ENCODE data around the gene MARS1. TPM values are rescaled to one million over a fixed set of nuclear protein-coding genes. Genes with fewer than 3 reads are reported as not detected.

Gene MARS1
- polyA plus RNA-seq, 1 donor: 81.9 TPM

DNA sequence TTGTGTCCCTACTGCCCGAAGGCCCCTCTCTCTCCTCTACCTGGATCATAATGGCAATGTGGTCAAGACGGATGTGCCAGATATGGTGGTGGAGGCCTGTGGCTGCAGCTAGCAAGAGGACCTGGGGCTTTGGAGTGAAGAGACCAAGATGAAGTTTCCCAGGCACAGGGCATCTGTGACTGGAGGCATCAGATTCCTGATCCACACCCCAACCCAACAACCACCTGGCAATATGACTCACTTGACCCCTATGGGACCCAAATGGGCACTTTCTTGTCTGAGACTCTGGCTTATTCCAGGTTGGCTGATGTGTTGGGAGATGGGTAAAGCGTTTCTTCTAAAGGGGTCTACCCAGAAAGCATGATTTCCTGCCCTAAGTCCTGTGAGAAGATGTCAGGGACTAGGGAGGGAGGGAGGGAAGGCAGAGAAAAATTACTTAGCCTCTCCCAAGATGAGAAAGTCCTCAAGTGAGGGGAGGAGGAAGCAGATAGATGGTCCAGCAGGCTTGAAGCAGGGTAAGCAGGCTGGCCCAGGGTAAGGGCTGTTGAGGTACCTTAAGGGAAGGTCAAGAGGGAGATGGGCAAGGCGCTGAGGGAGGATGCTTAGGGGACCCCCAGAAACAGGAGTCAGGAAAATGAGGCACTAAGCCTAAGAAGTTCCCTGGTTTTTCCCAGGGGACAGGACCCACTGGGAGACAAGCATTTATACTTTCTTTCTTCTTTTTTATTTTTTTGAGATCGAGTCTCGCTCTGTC lies 31.0 kb upstream of the MARS1 start:
- H3K27me3 ChIP-seq (ENCODE audit: control insufficient read depth, insufficient read depth, low read length): peaks cover 13% of the 10 kb centered on the region
- no peaks in the 10 kb centered on the region for H3K9me3 ChIP-seq (ENCODE audit: control insufficient read depth, low read depth, low read length)
- H3K36me3 ChIP-seq (ENCODE audit: control insufficient read depth, insufficient read depth, low read length): no peaks in the 10 kb centered on the region
- no peak overlapping the region for H3K27ac ChIP-seq (ENCODE audit: low read length)
- peaks cover 51% of the 10 kb centered on the region for H3K4me1 ChIP-seq (ENCODE audit: control insufficient read depth, insufficient read depth, low read length)
- H3K4me3 ChIP-seq (ENCODE audit: low read length): no peak overlapping the region
- DNase-seq: no peak
- 100% methylated on average over 2 of the region's 6 CpGs for WGBS (ENCODE audit: insufficient coverage, low lambda C conversion rate)

DNA sequence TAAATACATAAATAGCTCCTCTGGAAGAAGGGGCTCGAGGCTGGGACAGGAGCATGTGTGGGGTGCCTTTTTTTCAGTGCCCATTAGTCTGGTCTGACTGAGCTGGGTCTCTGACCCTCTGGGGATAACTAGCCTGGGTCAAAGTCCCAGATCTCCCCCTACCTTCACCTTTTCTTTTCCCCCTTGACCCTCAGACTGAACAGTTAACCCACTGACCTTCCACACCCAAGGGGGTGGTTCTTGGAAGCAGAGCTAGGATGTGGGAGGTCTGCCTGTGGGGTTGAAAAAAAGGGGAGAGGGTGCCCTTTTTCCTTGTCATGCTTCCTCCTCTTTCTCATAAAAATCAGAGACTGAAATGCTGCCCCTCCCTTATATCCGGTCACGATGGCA lies 29.2 kb upstream of the MARS1 start:
- Histone ChIP-seq H3K4me3 (ENCODE audit: low read length) (peak overlapping the region; percentile 55), H3K36me3 (ENCODE audit: control insufficient read depth, insufficient read depth, low read length) (no peaks in the 10 kb centered on the region)
- WGBS (ENCODE audit: insufficient coverage, low lambda C conversion rate): no CpG with 5 or more reads among the region's 3 CpGs

DNA sequence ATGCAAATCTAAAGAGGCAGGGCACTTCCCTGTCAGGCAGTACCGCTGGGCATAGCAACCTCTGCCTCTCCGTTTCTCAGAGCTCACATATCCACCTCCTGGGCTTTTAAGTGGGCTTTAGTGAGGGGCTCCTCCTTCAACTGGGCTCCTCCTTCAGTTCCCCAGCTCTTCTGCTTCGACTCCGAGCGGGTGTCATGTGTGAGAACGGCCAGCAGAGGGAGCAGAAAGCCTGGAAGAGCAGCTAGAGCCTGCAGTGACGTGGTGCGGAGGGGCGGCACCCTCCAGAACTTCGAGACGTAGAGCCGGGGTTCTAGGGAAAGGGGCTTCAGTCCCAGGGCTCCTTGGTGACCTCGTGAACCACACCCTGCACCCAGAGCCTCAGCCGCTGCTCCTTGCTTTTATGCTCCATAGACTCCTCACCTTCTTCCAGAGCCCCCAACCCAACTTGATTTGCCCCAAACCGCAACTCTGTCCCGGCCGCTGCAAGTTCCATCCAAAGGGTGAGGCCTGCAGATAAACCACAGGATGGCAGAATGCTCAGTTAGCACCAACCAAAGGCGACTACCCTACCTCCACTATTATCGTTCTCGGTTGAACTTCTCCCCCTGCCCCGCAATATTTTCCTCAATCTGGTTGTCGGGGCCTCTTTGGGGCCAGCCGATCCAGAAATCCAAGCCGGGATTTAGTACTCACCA lies 28.7 kb upstream of the MARS1 start:
- Histone ChIP-seq H3K27me3 (ENCODE audit: control insufficient read depth, insufficient read depth, low read length) (peaks cover 13% of the 10 kb centered on the region), H3K9me3 (ENCODE audit: control insufficient read depth, low read depth, low read length) (no peaks in the 10 kb centered on the region), H3K4me3 (ENCODE audit: low read length) (peak overlapping the region; percentile 55), H3K36me3 (ENCODE audit: control insufficient read depth, insufficient read depth, low read length) (no peaks in the 10 kb centered on the region), H3K27ac (ENCODE audit: low read length) (peak overlapping the region; percentile 40), H3K4me1 (ENCODE audit: control insufficient read depth, insufficient read depth, low read length) (peaks cover 47% of the 10 kb centered on the region)
- no CpG with 5 or more reads among the region's 24 CpGs for WGBS (ENCODE audit: insufficient coverage, low lambda C conversion rate)
- DNase-seq: peak; percentile 95 to 96

More for the DNA sequence above, 29.2 kb upstream of the MARS1 start:
- Histone ChIP-seq H3K9me3 (ENCODE audit: control insufficient read depth, low read depth, low read length) (no peaks in the 10 kb centered on the region), H3K27ac (ENCODE audit: low read length) (peak overlapping the region; percentile 40), H3K4me1 (ENCODE audit: control insufficient read depth, insufficient read depth, low read length) (peaks cover 51% of the 10 kb centered on the region), H3K27me3 (ENCODE audit: control insufficient read depth, insufficient read depth, low read length) (peaks cover 13% of the 10 kb centered on the region)
- no peak for DNase-seq

DNA sequence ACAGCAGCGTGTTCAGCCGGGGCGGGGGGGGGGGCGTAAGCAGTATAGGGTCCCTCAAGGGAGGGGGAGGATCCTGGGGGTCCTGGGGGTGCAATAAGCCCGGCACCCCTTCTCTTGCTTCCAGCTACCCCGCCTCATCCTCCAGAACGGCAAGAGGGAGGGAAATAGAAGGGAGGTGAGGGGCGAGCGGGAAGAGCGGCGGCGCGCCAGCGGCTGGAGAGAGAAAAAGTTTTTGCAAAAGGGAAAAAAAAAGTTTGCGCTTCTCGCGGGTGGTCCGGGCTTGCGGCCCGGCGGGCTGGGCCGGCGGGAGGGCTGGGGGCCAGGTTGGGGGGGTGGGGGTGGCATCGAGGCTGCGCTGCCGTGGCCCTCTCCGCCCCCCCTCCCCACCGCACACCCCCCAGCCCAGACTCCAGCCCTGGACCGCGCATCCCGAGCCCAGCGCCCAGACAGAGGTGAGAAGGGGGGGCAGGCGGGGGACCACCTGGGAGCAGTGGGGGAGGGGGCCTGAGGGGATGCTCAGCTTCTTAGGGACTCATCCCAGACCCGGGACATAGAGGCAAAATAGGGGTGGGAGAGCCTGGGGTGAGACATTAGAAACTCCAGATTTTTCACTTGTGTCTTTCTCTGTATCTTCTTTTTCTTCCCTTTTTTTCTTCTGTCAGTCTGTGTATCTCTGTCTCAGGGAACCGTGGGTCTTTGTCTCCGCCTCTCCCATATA lies 28.0 kb upstream of the MARS1 start, which contains the start of gene GLI1:
Gene GLI1, plus strand, starts transcription at position 36 of the 718 bp plus-strand sequence. CDS start 3,907 bp downstream, outside the sequence.
- peaks cover 41% of the 10 kb centered on the region for H3K4me1 ChIP-seq (ENCODE audit: control insufficient read depth, insufficient read depth, low read length)
- H3K9me3 ChIP-seq (ENCODE audit: control insufficient read depth, low read depth, low read length): no peaks in the 10 kb centered on the region
- H3K36me3 ChIP-seq (ENCODE audit: control insufficient read depth, insufficient read depth, low read length): no peaks in the 10 kb centered on the region
- 0% methylated on average over 1 of the region's 36 CpGs for WGBS (ENCODE audit: insufficient coverage, low lambda C conversion rate)
- H3K4me3 ChIP-seq (ENCODE audit: low read length): peak within 1 kb of the TSS; percentile 55
- H3K27ac ChIP-seq (ENCODE audit: low read length): peak within 1 kb of the TSS; percentile 45
- peaks cover 13% of the 10 kb centered on the region for H3K27me3 ChIP-seq (ENCODE audit: control insufficient read depth, insufficient read depth, low read length)
- no peak for DNase-seq

DNA sequence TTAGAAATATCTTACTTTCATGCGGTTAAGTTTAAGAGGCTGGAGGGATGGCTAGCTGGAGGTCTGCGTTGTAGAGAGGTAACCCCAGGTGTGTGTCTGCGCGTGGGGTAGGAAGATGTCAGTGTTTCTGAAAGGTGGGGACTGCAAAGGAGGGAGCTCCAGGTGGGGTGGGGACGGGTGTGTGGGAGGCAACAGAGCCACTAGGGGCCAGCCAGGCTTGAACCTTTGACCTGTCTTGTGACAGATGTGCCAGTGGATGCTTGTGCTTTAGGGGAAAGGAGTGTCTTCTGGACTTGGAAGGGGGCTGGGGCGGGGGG lies 27.4 kb upstream of the MARS1 start:
- peak overlapping the region; percentile 55 for H3K4me3 ChIP-seq (ENCODE audit: low read length)
- no peaks in the 10 kb centered on the region for H3K36me3 ChIP-seq (ENCODE audit: control insufficient read depth, insufficient read depth, low read length)
- peaks cover 36% of the 10 kb centered on the region for H3K4me1 ChIP-seq (ENCODE audit: control insufficient read depth, insufficient read depth, low read length)
- H3K27ac ChIP-seq (ENCODE audit: low read length): peak overlapping the region; percentile 45
- peaks cover 13% of the 10 kb centered on the region for H3K27me3 ChIP-seq (ENCODE audit: control insufficient read depth, insufficient read depth, low read length)
- DNase-seq: peak in 1 of 2 donors; percentile 52
- no CpG with 5 or more reads among the region's 6 CpGs for WGBS (ENCODE audit: insufficient coverage, low lambda C conversion rate)
- no peaks in the 10 kb centered on the region for H3K9me3 ChIP-seq (ENCODE audit: control insufficient read depth, low read depth, low read length)

DNA sequence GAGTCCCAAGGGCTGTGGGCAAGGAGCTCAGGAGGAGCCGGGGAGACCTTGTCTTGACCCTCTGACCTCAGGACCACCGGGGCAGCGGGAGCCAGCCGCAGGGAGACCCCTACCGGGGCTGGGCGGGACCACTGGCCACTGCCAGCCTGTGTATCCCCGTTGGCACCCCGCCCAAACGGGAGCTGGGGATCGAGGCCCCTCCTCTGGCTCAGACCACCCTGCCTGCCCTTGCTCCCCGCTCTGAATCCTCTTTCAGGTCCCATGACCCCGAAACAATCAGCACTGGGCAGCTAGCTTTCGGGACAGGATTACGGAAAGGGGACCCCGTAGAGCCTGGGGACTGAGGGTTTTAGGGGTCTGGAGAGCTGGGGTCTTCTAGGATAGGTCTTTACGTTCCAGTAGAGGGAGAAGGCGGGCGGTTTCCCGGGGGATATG lies 27.0 kb upstream of the MARS1 start:
- Histone ChIP-seq H3K9me3 (ENCODE audit: control insufficient read depth, low read depth, low read length) (no peaks in the 10 kb centered on the region), H3K27me3 (ENCODE audit: control insufficient read depth, insufficient read depth, low read length) (peaks cover 13% of the 10 kb centered on the region), H3K4me3 (ENCODE audit: low read length) (peak overlapping the region; percentile 55), H3K27ac (ENCODE audit: low read length) (peak overlapping the region; percentile 35), H3K36me3 (ENCODE audit: control insufficient read depth, insufficient read depth, low read length) (no peaks in the 10 kb centered on the region), H3K4me1 (ENCODE audit: control insufficient read depth, insufficient read depth, low read length) (peaks cover 31% of the 10 kb centered on the region)
- WGBS (ENCODE audit: insufficient coverage, low lambda C conversion rate): no CpG with 5 or more reads among the region's 19 CpGs
- peak in 1 of 2 donors; percentile 49 for DNase-seq

DNA sequence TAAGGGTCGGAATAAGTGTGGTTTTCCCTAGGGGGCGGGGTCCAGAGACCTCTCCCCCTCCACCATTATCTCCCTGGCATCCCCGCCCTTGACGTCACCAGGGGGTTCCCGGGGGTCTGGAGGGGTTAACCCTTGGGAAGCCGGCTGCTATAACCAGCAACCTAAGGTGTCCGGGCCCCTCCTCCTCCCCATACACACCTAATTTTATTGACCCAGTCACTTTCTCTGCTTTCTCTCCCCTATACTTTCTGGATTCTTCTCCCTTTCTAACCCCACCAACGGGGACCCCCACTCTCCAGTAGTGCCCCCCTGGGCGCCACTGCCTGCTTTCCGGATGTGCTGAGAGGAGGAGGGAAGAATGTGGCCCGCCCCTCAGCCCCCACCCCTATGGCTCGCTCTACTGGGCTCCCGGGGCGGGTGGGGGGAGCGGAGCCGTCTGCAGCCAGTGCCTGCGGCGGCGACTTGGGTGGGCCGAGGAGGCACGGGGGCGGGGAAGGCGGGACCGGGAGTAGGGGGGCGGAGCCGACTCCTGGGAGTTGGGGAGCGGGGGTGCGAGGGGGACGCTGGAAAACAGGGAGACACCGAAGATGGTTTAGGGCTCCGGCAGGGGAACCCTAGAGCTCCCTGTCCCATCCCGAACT lies 26.5 kb upstream of the MARS1 start:
- no CpG with 5 or more reads among the region's 32 CpGs for WGBS (ENCODE audit: insufficient coverage, low lambda C conversion rate)
- Histone ChIP-seq H3K4me3 (ENCODE audit: low read length) (peak overlapping the region; percentile 55), H3K9me3 (ENCODE audit: control insufficient read depth, low read depth, low read length) (no peaks in the 10 kb centered on the region), H3K27me3 (ENCODE audit: control insufficient read depth, insufficient read depth, low read length) (peaks cover 13% of the 10 kb centered on the region), H3K4me1 (ENCODE audit: control insufficient read depth, insufficient read depth, low read length) (peaks cover 29% of the 10 kb centered on the region), H3K27ac (ENCODE audit: low read length) (peak overlapping the region; percentile 80), H3K36me3 (ENCODE audit: control insufficient read depth, insufficient read depth, low read length) (no peaks in the 10 kb centered on the region)
- DNase-seq: peak in 1 of 2 donors; percentile 69

DNA sequence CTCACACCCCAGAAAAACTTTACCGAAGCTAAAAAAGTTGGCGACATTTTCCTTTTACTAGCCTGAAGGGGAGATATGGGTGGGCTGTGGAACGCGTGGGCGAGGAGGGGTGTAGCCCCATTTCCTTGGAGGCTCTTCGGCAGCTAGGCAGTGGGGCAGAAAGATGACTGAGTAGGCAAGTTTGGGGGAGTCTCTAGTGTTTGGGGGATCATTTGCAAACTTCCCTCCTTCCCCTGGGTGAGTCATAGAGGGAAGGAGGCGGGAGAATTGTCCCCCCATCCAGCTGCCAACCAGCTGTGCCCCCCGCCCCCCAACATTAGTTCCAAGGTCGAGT lies 26.0 kb upstream of the MARS1 start:
- Histone ChIP-seq H3K27me3 (ENCODE audit: control insufficient read depth, insufficient read depth, low read length) (peaks cover 13% of the 10 kb centered on the region), H3K4me3 (ENCODE audit: low read length) (peak overlapping the region; percentile 55), H3K36me3 (ENCODE audit: control insufficient read depth, insufficient read depth, low read length) (no peaks in the 10 kb centered on the region), H3K27ac (ENCODE audit: low read length) (peak overlapping the region; percentile 80), H3K4me1 (ENCODE audit: control insufficient read depth, insufficient read depth, low read length) (peaks cover 29% of the 10 kb centered on the region), H3K9me3 (ENCODE audit: control insufficient read depth, low read depth, low read length) (no peaks in the 10 kb centered on the region)
- WGBS (ENCODE audit: insufficient coverage, low lambda C conversion rate): no CpG with 5 or more reads among the region's 9 CpGs
- peak in 1 of 2 donors; percentile 41 for DNase-seq

DNA sequence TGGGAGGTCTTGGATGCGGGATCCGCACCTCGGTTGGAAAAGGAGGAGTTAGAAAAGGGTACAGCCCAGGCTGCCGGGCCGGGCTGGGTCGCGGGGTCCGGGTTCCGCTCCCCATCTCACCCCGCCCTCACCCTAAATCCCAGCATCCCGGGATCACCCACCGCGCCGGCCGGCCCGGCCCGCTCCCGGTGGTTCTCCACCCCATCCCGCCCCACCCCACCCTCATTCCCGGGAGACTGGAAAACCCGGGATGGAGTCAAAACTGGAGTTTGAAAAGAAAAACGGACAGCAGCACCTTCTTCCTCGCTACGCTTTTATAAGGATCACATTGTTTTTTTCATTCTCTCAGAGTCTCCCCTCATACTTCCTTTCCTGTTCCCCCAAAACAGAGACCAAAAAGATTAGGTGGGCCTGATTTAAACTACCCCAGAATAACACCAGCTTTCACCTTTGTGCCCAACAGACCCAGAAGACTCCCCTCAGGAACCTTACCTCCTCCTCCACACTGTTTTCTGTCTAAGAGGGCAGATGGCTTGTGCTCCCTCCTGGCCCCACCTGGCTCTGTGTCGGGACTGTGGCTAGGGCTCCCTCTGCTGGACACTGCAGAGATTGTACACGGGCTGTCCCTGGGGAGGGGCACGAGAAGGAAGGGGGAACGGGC lies 25.5 kb upstream of the MARS1 start:
- Histone ChIP-seq H3K27ac (ENCODE audit: low read length) (peak overlapping the region; percentile 80), H3K36me3 (ENCODE audit: control insufficient read depth, insufficient read depth, low read length) (no peaks in the 10 kb centered on the region), H3K4me1 (ENCODE audit: control insufficient read depth, insufficient read depth, low read length) (peaks cover 29% of the 10 kb centered on the region), H3K4me3 (ENCODE audit: low read length) (peak overlapping the region; percentile 55), H3K9me3 (ENCODE audit: control insufficient read depth, low read depth, low read length) (no peaks in the 10 kb centered on the region), H3K27me3 (ENCODE audit: control insufficient read depth, insufficient read depth, low read length) (peaks cover 13% of the 10 kb centered on the region)
- no CpG with 5 or more reads among the region's 28 CpGs for WGBS (ENCODE audit: insufficient coverage, low lambda C conversion rate)
- peak; percentile 83 to 91 for DNase-seq

DNA sequence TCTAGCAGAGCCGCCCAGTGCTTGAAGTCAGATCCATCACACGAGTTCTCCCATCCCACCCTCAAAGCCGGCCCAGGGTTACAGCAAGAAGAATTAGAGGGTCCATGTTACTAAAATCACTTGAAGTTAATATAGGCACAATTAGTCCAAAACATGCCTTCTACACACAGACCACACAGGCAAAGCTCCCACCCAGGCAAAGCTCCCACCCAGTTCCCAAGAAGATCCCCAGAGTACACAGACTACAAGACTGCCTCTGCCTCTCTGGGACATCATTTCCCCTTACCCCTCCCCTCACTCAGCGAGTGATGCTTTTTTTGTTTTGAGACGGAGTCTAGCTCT lies 25.0 kb upstream of the MARS1 start:
- no peak for DNase-seq
- Histone ChIP-seq H3K36me3 (ENCODE audit: control insufficient read depth, insufficient read depth, low read length) (no peaks in the 10 kb centered on the region), H3K4me1 (ENCODE audit: control insufficient read depth, insufficient read depth, low read length) (peaks cover 29% of the 10 kb centered on the region), H3K4me3 (ENCODE audit: low read length) (no peak overlapping the region), H3K27ac (ENCODE audit: low read length) (no peak overlapping the region), H3K9me3 (ENCODE audit: control insufficient read depth, low read depth, low read length) (no peaks in the 10 kb centered on the region), H3K27me3 (ENCODE audit: control insufficient read depth, insufficient read depth, low read length) (peaks cover 13% of the 10 kb centered on the region)
- no CpG with 5 or more reads among the region's 5 CpGs for WGBS (ENCODE audit: insufficient coverage, low lambda C conversion rate)

Data from large intestine (tissue), 3 donors.